OCI-LY1 (cell line): ENCODE data around the gene CD101.

ENCODE experiments used
- EZH2 ChIP-seq: fragments of 200-600 bp; sonication (generic), shearing (Covaris generic); IDR thresholded peaks from 2 replicates; pipeline ENCODE4 v1.8.0; 2017; ENCODE audit warnings: borderline replicate concordance, mixed run types, mild to moderate bottlenecking, antibody characterized with exemption, low read length, moderate library complexity, mixed read lengths
- TF ChIP-seq, protein P1 (sequence below): fragments of 200-600 bp; sonication (generic), shearing (Covaris generic); IDR thresholded peaks from 2 replicates; pipeline ENCODE4 v1.5.1; 2017; ENCODE audit warnings: mild to moderate bottlenecking, antibody characterized with exemption, low read length, moderate library complexity, mixed read lengths

DNA sequence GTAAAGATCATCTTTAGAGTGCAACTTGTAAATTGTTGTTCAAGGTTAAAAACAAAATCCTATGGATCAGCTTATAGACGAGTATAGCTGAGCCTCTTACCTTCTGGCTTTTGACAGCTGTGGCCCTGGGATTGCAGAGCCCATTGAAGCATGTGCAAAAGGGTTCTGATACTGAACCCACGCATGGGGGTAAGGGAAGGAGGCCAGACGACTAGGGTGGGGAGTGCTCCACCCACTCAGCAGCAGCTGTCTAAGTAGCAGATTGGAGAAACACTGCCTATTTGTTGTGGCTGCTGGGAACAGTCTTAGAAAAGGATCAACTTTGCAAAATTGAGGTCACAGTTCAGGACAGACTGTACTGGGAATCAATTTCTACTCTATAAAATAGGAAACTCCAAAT lies 16.1 kb downstream of the CD101 start:
- TF ChIP-seq, protein P1, sequence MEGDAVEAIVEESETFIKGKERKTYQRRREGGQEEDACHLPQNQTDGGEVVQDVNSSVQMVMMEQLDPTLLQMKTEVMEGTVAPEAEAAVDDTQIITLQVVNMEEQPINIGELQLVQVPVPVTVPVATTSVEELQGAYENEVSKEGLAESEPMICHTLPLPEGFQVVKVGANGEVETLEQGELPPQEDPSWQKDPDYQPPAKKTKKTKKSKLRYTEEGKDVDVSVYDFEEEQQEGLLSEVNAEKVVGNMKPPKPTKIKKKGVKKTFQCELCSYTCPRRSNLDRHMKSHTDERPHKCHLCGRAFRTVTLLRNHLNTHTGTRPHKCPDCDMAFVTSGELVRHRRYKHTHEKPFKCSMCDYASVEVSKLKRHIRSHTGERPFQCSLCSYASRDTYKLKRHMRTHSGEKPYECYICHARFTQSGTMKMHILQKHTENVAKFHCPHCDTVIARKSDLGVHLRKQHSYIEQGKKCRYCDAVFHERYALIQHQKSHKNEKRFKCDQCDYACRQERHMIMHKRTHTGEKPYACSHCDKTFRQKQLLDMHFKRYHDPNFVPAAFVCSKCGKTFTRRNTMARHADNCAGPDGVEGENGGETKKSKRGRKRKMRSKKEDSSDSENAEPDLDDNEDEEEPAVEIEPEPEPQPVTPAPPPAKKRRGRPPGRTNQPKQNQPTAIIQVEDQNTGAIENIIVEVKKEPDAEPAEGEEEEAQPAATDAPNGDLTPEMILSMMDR, result no peak
- no peak for TF ChIP-seq EZH2
